Glomerular endothelial cell (primary cell): ENCODE data around the gene TBC1D24. TPM values are rescaled to one million over a fixed set of nuclear protein-coding genes. Genes with fewer than 3 reads are reported as not detected.
"Not testable (repeated sequence)": the region's sequence is repeated elsewhere in the genome, so short reads cannot be mapped to it uniquely, and the experiment has no call there.

Experiments used
- DNase-seq: peaks from one replicate; pipeline ENCODE4 v3.0.0-alpha.2; 2011; ENCODE audit warnings: low read depth, low spot score; ENCODE audit errors: extremely low read depth
- total RNA-seq: library from RNA; depleted of rRNA; stranded (reverse); fragments of >200 nt; gene quantifications from 2 replicates; pipeline ENCODE4 v1.2.3, GENCODE V29; 2015

The TBC1D24 gene
- total RNA-seq, 1 donor from 2014 or later = 19.7 TPM

DNA sequence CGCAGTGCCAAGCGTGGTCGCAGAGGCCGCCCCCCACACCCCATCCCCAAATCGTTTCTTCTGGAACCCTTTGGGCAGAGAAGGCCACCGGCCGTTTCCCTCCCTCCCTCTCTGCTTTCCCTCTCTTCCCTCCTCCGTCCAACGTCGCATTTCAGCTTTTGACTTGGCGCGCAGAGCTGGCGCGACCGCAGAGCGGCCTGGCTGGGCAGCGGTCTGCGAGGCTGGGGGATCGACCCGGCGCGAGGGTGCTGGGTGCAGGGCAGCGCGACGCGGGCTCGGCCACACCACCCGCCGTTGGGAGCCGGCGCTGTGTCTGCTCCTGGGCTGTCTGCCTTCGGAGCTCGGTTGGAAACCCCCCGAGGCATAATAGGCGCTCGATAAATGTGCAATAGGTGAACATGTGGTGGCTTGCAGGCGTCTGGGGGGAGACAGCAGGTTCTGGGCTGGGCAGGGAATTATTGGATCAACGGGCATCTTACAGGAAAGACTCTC, 6.6 kb upstream of the TBC1D24 start:
- no peak for DNase-seq

DNA sequence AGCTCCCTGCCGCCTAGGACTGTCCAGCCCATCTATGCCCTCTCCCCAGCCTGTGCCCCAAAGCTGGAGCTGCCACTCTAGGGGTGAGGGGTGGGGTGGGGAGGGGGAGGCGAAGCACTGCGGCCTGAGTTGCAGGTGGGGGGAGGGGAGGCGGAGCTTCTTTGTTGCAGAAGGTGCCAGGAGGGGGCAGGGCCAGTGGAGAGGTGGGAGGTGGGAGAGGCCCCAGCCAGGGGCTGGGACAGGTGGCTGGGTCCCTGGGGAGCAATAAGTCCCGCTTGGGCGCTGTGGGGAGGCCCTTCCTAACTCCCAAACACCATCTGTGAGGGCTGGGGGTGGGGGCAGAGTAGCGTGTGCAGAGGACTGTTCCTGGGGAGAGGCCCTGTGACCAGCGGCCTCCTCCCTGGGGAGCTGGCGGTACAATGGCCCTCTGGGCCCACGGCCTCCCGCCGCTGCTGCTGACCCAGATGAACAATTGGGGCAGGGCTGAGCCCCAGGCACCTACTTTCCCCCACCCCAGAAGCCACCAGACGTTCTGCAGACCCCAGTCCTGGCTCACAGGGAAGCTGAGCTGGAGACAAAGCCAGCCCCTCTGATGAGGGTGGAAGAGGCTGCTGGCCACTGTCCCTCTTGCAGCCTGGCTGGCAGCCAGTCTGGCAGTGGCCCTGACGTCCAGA, 6.1 kb upstream of the TBC1D24 start:
- DNase-seq = no peak

DNA sequence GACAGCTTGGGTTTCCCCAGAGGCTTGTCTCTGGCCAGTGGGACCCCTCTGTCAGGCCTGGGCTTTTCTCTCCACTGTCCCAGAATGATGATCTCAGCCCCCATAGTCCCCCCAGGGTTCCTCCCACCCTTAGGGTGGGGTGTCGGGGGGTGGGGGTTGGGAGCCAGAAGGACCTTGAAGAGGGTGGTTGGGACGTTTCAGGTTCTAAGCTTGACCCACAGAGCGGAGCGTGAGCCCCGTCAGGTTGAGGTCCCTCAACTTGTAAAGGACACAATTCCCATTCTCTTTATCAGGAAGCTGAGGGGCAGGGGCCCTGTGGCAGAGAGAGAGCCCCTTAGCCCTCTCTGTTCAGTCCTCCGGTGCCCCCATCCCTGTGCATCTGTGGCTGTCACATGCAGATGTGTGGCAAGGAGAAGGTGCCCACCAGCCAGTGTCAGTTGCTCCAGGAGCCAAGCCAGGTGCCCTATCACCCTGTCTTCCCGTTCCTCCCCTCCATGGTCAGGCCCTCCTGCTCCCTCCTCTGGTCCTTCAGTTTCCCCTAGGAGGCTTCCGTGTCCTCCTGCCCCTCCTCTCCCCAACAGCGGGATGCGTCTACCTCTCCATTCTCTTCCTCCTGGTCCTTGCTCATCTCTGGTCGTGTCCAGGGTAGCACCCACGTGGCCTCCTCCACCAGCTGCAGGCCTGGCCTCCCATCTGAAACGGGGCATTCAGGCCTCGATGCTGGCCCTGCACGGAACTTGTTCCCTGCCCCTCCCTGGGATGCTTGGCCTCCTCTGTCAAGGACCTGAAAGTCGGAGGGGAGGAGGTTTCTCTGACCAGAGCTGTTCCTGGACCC, 5.3 kb upstream of the TBC1D24 start:
- no peak for DNase-seq

DNA sequence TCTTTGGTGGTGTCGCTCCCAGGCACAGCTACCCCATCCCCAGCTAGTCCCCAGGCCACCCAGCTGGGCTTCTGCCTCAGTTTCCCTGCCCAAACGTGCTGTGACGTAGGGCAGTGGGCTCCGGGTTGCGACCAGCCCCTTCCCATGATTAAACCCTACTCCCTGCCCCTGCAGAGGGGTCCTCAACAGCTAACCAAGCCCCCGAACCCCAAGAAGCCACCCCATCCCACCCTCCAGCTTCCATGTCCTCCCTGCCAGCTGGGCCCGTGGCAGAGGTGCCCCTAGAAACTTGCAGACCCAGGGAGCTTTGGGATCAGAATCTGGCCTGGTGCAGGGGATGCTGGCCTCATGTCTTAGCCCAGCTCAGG, 4.7 kb upstream of the TBC1D24 start:
- DNase-seq = no peak

DNA sequence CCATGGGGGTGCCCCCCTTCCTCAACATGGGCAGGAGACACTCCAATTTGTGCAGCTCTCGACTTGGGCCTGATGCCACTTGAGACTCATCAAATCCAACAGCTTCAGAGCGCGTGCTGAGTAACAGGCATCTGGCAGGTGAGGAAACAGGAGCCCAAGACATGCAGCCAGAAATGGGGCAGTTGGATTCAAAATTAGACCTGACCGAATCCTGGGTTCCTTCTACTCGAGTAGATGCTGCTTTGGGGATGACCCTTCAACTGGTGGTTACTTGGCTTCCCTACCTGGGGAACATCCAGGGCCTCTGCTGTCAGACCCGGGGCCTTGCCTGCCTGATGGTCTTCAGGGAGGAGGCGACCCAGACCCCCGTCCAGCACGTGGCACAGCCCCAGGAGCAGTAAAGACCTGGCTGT, 4.3 kb upstream of the TBC1D24 start:
- no peak for DNase-seq

DNA sequence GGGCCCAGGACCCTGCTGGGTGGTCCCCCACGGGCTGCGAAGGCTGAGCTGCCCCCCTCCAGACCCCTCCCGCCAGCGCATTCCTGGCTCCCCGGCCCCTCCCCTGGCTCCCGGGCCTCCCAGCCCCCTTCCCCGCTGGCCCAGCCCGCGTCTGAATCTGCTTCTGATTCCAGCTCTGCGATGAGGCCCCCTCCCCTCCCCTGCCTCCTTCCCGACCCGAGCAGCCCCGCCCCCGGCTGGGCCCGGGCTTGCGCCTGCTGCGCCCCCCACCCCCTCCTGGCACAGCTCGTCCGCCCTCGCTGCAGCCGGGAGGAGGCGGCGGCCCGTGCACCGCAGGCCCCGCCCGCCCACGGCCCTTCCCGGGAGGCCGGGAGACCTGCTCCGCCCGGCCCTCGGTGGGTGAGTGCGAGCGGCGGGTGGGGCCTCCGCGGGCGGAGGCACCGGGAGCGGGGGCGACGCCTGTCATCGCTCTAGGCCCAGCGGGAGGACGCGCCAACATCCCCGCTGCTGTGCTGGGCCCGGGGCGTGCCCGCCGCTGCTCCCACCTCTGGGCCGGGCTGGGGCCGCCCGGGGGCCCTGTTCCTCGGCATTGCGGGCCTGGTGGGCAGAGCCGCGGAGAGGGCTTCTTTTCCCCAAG, 3.8 kb upstream of the TBC1D24 start, which contains the start of gene NTN3:
Gene NTN3, plus strand, starts transcription at position 282 of the 637 bp plus-strand sequence. CDS start 405 bp downstream, outside the sequence.
- DNase-seq = no peak

DNA sequence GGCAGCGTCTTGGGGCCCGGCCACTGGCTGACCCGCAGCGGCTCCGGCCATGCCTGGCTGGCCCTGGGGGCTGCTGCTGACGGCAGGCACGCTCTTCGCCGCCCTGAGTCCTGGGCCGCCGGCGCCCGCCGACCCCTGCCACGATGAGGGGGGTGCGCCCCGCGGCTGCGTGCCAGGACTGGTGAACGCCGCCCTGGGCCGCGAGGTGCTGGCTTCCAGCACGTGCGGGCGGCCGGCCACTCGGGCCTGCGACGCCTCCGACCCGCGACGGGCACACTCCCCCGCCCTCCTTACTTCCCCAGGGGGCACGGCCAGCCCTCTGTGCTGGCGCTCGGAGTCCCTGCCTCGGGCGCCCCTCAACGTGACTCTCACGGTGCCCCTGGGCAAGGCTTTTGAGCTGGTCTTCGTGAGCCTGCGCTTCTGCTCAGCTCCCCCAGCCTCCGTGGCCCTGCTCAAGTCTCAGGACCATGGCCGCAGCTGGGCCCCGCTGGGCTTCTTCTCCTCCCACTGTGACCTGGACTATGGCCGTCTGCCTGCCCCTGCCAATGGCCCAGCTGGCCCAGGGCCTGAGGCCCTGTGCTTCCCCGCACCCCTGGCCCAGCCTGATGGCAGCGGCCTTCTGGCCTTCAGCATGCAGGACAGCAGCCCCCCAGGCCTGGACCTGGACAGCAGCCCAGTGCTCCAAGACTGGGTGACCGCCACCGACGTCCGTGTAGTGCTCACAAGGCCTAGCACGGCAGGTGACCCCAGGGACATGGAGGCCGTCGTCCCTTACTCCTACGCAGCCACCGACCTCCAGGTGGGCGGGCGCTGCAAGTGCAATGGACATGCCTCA, 3.1 kb upstream of the TBC1D24 start:
- DNase-seq = no peak

DNA sequence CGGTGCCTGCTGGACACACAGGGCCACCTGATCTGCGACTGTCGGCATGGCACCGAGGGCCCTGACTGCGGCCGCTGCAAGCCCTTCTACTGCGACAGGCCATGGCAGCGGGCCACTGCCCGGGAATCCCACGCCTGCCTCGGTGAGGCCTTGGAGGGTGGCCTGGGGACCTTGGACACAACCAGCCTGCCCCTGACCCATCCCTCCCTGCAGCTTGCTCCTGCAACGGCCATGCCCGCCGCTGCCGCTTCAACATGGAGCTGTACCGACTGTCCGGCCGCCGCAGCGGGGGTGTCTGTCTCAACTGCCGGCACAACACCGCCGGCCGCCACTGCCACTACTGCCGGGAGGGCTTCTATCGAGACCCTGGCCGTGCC, 2.5 kb upstream of the TBC1D24 start:
- no peak for DNase-seq

DNA sequence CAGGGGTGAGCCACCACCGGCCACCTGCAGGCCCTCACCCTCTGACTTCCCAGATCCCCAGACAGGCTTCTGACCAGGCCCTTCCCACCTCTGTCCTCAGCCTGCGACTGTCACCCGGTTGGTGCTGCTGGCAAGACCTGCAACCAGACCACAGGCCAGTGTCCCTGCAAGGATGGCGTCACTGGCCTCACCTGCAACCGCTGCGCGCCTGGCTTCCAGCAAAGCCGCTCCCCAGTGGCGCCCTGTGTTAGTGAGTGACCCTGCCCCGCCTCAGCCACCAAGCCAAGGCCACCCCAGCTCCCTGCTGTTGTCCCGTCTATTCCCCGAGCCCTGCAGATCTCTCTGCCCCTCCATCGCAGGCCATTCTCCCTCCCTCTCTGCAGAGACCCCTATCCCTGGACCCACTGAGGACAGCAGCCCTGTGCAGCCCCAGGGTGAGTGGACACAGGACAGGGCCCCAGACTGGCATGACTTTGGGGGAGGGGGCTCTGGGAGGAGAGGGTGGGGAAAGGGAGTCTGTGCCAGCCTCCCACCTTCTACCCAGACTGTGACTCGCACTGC, 2.0 kb upstream of the TBC1D24 start:
- DNase-seq = no peak

DNA sequence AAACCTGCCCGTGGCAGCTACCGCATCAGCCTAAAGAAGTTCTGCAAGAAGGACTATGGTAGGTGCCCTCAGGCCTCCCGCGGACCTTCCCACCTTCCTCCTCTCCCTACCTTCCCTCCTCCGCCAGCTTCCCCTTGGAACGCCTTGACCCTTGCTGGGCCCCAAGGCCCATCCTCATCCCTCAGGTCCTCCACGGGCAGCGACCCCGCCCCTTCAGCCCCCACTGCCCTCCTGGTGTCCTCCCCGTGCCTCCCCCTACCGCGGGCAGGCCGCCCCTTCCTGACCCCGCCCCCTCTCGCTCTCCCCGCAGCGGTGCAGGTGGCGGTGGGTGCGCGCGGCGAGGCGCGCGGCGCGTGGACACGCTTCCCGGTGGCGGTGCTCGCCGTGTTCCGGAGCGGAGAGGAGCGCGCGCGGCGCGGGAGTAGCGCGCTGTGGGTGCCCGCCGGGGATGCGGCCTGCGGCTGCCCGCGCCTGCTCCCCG, 1.4 kb upstream of the TBC1D24 start:
- no peak for DNase-seq

DNA sequence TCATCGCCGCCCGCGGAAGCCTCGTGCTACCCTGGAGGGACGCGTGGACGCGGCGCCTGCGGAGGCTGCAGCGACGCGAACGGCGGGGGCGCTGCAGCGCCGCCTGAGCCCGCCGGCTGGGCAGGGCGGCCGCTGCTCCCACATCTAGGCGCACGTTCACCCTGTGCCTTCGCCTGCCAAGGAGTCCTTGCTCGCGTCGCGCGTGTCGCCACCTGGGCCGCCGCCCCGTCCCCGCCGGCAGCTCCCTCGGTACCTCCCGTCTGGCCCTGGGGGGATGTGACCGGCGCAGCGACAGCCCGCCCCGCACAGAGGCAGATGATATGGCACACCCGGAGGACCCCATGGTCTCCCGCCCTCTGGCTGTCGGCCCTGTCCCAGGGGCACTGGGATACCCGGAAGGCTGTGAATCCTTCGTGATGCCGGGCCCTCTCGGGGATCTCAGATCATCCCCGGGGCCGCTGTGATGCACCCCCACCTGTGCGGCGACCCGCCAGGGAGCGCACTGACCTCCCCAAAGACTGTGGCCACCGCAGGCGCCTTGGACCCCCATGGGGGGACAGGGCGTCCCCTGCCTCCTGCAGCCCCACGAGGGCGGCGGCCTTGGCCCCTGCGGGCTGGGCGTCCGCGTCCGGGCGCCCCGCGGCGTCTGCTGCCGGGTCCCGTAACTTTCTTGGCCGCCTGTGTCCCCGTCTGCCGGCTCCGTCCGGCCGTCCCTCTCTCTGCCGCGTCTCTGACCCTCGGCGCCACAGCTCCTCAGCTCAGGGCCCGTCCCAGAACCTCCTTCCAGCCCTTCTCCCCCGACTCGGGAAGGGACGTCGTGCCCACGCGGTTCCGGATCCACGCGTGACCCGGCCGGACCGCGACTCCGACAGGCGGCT, 689 bp upstream of the TBC1D24 start:
- DNase-seq = no peak

DNA sequence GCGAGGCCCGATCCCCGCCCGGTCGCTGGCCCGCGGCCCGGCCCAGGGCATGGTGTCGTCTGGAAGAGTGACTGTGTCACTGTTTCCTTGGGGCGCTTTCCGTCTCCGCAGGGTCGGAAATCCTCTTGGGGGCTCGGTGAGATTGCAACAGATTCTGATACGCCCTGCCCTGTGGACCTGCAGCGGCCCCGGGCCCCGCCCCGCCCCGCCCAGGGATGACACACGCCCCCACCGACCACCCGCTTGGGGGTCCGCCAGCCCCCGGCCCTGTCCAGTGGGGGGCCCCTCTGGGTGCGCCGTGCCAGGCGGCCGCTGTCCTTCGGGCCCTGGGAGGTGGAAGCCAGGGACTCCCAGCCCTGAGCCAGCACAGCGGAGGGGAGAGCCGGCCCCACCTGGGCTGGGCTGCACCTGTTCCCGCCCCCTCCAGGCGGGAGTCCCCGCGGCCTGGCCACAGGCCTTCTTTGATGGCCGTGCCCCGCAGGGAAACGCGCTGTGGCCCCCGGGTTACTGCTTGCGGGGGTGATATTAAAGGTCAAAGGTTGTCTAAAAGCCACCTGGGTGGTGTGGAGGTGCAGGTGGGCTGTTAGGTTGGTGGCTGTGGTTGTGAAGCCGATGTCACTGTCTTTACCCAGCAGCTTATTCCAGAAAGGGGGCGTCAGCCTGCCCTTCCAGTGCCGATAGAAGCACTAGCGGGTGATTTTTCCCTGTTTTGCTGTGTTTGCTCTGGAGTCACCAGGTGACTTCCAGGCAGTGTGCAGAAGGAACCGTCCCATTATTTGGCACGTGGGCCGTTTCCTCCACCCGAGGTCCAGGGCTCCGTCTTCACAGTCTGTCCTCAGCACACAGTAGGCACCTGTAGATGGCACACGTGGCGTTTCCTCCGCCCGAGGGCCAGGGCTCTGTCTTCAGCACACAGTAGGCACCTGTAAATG, 752 bp downstream of the TBC1D24 start:
- DNase-seq = no peak

DNA sequence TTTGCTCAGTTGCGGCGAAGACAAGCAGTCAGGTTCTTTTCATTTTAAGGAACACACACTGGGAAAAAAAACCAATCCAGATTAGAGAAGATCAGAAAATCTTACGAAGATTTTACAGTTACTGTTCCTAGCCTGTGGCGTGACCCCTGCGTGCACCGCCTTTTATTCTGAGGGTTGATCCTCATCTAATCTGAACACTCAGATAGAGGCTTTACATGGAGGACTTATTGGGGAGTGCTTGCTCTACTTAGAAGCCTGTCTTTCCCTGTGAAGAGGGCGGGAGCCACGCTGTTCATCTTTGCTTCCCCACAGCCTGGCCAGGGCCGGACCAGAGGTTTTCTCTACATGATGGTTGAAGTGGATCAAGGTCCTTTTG, 1.4 kb downstream of the TBC1D24 start:
- DNase-seq = no peak

DNA sequence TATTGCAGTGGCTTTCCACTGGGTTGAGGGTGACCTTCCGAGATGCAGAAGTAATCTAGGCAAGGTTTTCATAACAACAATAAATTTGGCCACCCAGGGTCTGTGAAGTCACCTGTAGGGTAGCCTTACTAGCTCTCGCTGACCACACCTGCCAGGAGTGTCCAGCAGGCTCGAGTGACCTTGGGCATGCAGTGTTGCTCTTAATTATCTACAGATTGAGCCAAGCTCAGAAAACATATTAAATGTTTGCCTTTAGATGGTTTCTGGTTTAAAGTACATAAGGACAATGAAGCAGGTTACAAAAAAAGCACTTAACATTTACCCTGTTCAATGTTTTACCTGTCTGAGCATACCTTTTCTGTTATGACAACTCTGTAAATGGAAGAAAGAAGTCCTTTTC, 1.8 kb downstream of the TBC1D24 start:
- DNase-seq = no peak

DNA sequence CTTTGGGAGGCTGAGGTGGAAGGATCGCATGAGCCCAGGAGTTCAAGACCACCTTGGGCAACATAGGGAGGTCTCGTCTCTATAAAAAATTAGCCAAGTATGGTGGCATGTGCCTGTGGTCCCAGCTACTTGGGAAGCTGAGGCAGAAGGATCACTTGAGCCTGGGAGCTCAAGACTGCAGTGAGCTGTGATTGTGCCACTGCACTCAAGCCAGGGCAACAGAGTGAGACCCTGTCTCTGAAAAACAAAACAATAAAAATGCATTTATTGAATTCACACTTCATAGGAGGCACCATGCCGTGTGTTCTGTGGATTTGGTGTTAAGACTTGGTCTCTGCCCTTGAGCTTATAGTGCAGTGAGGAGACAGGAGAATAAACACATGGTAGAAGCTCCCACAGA, 2.4 kb downstream of the TBC1D24 start:
- DNase-seq = no peak

DNA sequence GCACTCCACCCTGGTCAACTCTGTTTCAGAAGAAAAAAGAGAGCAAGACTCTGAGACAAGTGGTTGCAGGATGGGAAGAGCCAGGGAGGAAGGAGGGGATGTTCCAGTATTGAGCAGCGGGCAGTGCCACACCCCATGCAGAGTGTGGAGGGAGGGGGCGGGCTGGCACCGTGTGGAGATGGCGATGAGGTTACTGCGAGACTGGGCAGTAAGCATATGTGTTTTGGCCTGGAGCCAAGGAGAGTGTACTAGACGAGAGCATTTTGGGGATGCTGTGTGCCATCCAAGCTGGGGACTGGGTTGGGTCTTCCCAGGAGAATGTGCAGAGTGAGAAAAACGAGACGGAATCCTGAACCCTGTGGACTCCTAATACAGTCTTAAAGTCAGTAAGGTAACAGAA, 3.4 kb downstream of the TBC1D24 start:
- no peak for DNase-seq

DNA sequence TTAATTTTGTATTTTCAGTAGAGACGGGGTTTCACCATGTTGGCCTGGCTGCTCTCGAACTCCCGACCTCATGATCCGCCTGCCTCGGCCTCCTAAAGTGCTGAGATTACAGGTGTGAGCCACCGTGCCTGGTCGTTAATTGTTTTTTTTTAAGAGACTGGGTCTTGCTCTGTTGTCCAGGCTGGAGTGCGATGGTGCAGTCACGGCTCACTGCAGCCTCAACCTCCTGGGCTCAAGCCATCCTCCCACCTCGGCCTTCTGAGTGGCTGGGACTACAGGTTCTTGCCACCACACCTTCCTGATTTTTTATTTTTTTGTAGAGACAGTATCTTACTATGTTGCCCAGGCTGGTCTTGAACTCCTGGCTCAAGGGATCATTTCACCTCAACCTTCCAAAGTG, 5.1 kb downstream of the TBC1D24 start:
- not testable (repeated sequence) for DNase-seq

DNA sequence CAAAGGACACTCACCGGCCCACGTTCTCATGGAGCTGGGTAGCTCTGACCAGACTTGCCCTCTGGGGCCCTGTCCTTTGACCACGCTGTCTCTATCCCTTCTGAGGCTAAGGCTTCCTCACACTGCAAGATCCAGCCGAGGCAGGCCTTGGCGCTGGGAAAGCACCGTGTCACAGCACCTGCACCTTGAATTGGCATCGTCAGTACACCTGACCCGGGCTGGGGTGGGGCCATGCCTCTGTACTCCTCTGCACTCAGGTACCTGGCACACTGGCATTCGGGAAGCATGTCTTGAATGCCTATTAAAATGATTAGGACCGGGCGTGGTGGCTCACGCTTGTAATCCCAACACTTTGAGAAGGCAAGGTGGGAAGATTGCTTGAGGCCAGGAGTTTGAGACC, 6.0 kb downstream of the TBC1D24 start:
- DNase-seq = no peak
